Chondrocyte (in vitro differentiated cells): Measurements from ENCODE around the gene DCDC2C. TPM values are rescaled to one million over a fixed set of nuclear protein-coding genes. Genes with fewer than 3 reads are reported as not detected.

Experiments
- DNase-seq: peaks from one replicate; pipeline ENCODE4 v3.0.0; 2021; ENCODE audit warnings: mixed read lengths, low spot score
- H3K27ac Mint-ChIP-seq: one replicate; pipeline ENCODE4 v1.8.0; 2021; ENCODE audit warnings: mild to moderate bottlenecking, moderate library complexity, mixed read lengths; ENCODE audit not compliant: unreplicated experiment
- H3K27me3 Mint-ChIP-seq: 2 replicates; pipeline ENCODE4 v1.8.0; 2021; ENCODE audit warnings: low read depth, mixed read lengths
- H3K36me3 Mint-ChIP-seq: 2 replicates; pipeline ENCODE4 v1.8.0; 2021; ENCODE audit warnings: low read depth, mixed read lengths
- H3K4me1 Mint-ChIP-seq: 2 replicates; pipeline ENCODE4 v1.8.0; 2021; ENCODE audit warnings: low read depth, mild to moderate bottlenecking, mixed read lengths
- H3K4me3 Mint-ChIP-seq: one replicate; pipeline ENCODE4 v1.8.0; 2021; ENCODE audit warnings: mild to moderate bottlenecking, moderate library complexity, mixed read lengths; ENCODE audit not compliant: unreplicated experiment
- H3K9me3 Mint-ChIP-seq: 2 replicates; pipeline ENCODE4 v1.8.0; 2021; ENCODE audit warnings: low read depth, mixed read lengths
- CTCF ChIP-seq: fragments of 200-600 bp; sonication (generic); IDR thresholded peaks from 2 replicates; pipeline ENCODE4 v1.5.0; 2021; ENCODE audit warnings: antibody characterized with exemption, mild to moderate bottlenecking, moderate library complexity
- total RNA-seq: library from RNA; stranded (reverse); gene quantifications from 3 replicates; pipeline ENCODE4 v1.2.1, GENCODE V29; 2021

Gene DCDC2C
- total RNA-seq, 1 donor from 2014 or later = not detected

GRCh38 chr2:3761272-3761671 is 57.9 kb downstream of the DCDC2C start:
- no peak overlapping the region for H3K27ac Mint-ChIP-seq
- peaks cover 26% of the 10 kb centered on the region for H3K4me1 Mint-ChIP-seq
- no peak overlapping the region for H3K4me3 Mint-ChIP-seq
- H3K36me3 Mint-ChIP-seq = no peaks in the 10 kb centered on the region
- peaks cover 4% of the 10 kb centered on the region for H3K9me3 Mint-ChIP-seq
- TF ChIP-seq CTCF = no peak
- DNase-seq = no peak
- peaks cover 9% of the 10 kb centered on the region for H3K27me3 Mint-ChIP-seq

- Mint-ChIP-seq H3K4me1 (peaks cover 16% of the 10 kb centered on the region), H3K9me3 (peaks cover 4% of the 10 kb centered on the region), H3K27ac (no peak overlapping the region), H3K4me3 (no peak overlapping the region), H3K36me3 (no peaks in the 10 kb centered on the region), H3K27me3 (peaks cover 18% of the 10 kb centered on the region)
- no peak for DNase-seq
- no peak for TF ChIP-seq CTCF
These were observed 59.5 kb downstream of the DCDC2C start for GRCh38 chr2:3762771-3763447.

GRCh38 chr2:3766824-3767223 is 63.4 kb downstream of the DCDC2C start:
- Mint-ChIP-seq H3K4me3 (no peak overlapping the region), H3K9me3 (peaks cover 4% of the 10 kb centered on the region), H3K4me1 (no peaks in the 10 kb centered on the region), H3K27me3 (peaks cover 28% of the 10 kb centered on the region), H3K36me3 (no peaks in the 10 kb centered on the region), H3K27ac (no peak overlapping the region)
- no peak for DNase-seq
- TF ChIP-seq CTCF = no peak

- no peak for DNase-seq
- H3K27me3 Mint-ChIP-seq = peaks cover 27% of the 10 kb centered on the region
These were observed 65.8 kb downstream of the DCDC2C start for GRCh38 chr2:3768960-3769765.

More at GRCh38 chr2:3768960-3769765, 65.8 kb downstream of the DCDC2C start:
- Mint-ChIP-seq H3K36me3 (no peaks in the 10 kb centered on the region), H3K4me1 (no peaks in the 10 kb centered on the region), H3K4me3 (no peak overlapping the region), H3K9me3 (no peaks in the 10 kb centered on the region), H3K27ac (no peak overlapping the region)
- TF ChIP-seq CTCF = no peak
